Measurements from ENCODE around the gene RNF8.

Gene RNF8

GRCh38 chr6:37362101-37362828 is 8.5 kb downstream of the RNF8 start:
- DNase-seq = peak; percentile 65 to 88

GRCh38 chr6:37365791-37366190 is 12.0 kb downstream of the RNF8 start:
- peak in 1 of 2 experiments; percentile 49 for DNase-seq

- DNase-seq = peak; percentile 44 to 77
Measured at GRCh38 chr6:37366910-37367309, 13.1 kb downstream of the RNF8 start.

DNA sequence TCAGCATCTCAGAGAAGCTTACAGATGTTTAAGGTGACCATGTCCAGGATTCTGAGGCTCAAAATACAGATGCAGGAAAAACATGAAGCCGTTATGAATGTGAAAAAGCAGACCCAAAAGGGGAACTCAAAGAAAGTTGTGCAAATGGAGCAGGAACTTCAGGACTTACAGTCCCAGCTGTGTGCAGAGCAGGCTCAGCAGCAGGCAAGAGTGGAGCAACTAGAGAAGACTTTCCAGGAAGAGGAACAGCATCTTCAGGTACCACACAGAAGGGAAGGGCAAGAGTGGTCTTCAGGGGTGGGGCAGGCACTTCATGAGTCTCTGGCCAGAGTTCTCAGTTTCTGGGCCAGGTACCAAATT is 15.2 kb downstream of the RNF8 start:
- no peak for DNase-seq

- no peak for DNase-seq
Measured at GRCh38 chr6:37369321-37370201, 15.8 kb downstream of the RNF8 start.

- peak; percentile 87 to 92 for DNase-seq
Measured at GRCh38 chr6:37371154-37372083, 17.6 kb downstream of the RNF8 start.

GRCh38 chr6:37372116-37372515 is 18.3 kb downstream of the RNF8 start:
- no peak for DNase-seq

- no peak for DNase-seq
Measured at GRCh38 chr6:37373822-37374471, 20.2 kb downstream of the RNF8 start.

- no peak for DNase-seq
Measured at GRCh38 chr6:37375376-37375775, 21.6 kb downstream of the RNF8 start.

DNA sequence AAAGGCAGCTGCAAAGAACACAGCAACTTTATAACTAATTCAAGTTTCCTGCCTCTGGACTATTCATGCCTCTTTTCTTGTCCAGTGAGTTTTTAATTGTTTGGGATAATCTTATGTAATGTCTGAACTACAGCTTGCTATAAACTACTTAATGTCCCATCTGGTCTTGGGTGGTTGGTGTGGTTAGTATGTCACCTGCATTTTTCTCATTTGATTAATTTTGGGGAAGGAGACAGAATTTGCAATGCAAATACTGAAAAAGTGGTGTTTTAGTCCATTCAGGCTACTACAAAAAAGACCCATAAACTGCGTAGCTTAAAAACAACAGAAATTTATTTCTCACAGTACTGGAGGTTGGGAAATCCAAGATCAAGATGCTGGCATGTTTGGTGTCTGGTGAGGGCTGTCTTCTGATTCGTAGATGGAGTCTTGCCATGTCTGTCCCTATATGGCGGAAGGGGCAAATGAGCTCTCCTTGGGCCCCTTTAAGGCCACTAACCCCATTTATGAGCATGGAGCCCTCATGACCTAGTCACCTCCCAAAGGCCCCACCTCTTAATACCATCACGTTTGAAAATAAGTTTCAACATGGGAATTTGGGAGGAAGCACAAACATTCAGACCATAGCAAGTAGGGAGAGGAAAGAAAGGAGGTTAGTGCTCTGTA is 22.4 kb downstream of the RNF8 start:
- no peak for DNase-seq

DNA sequence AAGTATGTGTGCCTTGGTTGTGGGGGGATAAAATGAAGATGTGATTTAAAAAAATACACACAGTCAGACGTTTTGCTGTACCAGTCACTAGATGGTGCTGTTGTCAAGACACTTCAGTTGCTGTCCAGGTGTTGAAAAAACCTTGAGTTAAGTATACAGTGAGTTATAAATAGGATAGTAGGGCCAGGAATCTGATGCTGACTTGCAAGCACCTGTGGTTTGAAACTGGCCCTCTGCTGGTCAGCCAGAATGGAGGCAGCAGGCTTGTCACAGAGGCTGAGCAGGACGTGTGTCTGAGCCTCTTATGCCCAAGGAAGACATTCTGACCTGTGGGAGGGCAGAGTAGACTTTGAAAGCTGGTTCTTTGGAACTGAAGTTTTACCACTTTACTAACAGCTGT is 27.8 kb downstream of the RNF8 start:
- DNase-seq = peak; percentile 66 to 84

DNA sequence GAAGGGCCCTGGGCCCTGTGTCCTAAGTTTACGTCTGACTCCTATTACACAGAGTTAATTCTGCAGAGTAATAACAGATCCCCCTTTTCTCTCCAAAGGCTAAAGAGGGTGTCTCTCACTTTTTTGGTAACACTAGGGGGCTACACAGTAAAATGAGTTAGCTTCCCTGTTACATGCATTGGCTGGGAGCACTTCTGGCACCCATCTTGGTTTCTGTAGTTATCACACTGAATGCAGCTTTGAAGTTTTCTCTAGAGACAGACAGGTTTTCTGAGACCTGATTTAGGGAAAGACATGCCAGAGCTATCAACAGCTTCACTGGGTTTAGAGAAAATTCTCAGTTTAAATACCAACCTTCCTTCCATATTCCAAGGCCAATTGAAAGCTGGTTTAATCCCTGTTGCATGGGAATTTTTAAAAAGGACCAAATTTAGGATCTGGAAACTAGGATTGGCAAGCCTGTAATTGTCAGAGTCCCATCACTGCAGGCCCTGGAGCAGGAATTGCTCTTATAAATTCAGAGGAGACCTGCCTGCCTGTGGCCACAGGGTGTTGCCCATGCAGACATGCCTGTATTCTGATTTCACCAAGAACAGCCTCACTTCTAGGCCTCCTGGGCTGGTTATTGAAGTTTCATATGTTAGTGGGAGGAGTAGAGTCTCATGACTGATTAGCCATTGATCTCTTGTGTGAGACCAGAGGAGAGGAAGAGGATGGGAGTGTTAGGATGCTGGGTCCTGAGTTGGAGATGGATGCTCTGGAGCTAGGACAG is 29.4 kb downstream of the RNF8 start:
- DNase-seq = peak in 1 of 2 experiments; percentile 12

DNA sequence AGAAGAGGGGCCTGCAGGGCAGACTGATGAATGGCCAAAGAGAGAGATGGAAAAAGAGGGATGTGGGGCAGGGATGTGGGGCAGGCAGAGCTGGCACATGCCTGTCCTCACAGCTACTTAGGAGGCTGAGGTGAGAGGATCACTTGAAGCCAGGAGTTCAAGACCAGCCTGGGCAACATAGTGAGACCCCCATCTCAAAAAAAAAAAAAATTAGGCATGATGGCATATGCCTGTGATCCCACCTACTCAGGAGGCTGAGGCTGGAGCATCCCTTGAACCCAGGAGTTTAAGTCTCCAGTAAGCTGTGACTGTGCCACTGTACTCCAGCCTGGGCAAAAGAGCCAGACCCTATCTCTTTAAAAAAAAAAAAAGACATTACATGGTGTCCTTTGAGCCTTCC is 34.8 kb downstream of the RNF8 start:
- no peak for DNase-seq

DNA sequence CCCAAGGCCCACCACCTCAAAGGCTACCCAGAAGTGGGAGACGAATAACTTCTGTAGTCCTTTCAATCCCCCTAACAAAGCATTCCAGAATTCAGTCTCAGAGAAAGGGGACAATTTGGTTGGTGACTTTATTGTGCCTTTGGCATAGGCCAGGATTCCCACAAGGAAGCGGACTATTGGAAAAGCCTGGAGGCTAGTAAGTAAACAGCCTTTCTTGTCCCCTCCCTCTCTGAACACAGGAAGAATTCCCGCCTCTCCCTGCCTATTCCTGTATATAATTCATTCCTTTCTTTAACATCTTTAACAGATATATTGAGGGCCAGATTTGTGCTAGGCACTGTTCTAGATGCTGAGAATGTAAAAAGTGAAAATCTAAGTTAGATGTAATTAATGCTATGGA is 36.1 kb downstream of the RNF8 start:
- DNase-seq = no peak

DNA sequence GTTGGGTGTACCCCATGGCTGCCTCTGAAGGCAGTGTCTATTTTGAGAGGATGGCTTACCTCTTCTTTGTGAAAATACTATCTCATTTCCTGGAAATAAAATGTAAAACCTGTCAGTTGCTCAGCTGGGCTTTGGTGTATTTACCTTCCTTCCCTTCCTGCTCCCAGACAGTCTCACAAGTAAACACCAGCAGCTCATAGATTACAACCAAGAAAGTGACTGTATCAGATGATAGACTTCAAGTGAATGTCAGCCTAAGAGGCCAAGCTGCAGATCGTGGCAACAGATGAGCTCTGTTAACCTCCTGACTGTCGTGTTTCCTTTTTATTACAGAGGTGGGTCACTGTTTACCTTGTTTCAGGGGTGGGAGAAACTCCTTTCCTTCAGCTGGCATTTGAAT is 37.3 kb downstream of the RNF8 start:
- no peak for DNase-seq

- no peak for DNase-seq
Measured at GRCh38 chr6:37392821-37393220, 39.0 kb downstream of the RNF8 start.

GRCh38 chr6:37393381-37393929 is 39.7 kb downstream of the RNF8 start:
- DNase-seq = no peak

- no peak for DNase-seq
Measured at GRCh38 chr6:37396571-37397180, 42.9 kb downstream of the RNF8 start.

- no peak for DNase-seq
Measured at GRCh38 chr6:37399131-37399530, 45.3 kb downstream of the RNF8 start.

DNA sequence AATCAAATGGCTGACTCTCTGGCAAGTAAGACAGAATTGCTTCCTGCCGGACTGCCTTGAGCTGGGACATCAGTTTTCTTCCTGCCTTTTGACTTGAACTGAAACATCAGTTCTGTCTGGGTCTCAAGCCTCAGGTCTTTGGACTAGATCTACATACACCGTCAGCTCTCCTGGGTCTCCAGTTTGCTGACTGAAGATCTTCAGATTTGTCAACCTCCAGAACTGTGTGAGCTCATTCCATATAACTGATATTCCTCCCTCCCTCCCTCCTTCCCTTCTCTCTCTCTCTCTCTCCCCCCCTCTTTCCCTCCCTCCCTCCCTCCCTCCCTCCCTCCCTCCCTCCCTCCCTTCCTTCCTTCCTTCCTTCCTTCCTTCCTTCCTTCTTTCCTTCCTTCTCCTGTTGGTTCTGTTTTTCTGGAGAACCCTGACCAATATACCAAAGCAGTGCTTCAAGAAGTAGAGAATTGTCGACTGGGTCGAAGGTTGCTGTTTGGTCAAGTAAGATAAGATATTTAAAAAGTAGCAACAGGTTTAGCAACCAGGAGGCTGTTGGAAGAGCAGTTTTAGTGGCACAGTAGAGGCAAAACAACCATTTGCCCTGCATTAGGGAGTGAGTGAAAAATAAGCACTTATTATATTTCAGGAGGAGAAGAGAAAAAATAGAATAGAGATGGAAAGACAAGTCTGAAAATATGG is 46.2 kb downstream of the RNF8 start:
- DNase-seq = no peak

All from NCI-H524 (cell line).